SK-N-SH treated with all-trans-retinoic acid at 6 μM for 48 hours (cell line): ENCODE measurements around the gene HHAT.
A peak's percentile ranks its signal among the peaks of the same experiment; 100 is the strongest.

ENCODE experiments used
- ATAC-seq: fragments of 200-7000 bp; cut with Tn5 transposase; 3 replicates; pipeline ENCODE4 v1.9.1; 2020; ENCODE audit warnings: mild to moderate bottlenecking, moderate library complexity
- ARNTL ChIP-seq: fragments of 450-650 bp; formaldehyde crosslinking; IDR thresholded peaks from 2 replicates; pipeline ENCODE4 v1.5.0; 2020; ENCODE audit warnings: low read depth, mild to moderate bottlenecking, moderate library complexity, borderline replicate concordance
- BACH2 ChIP-seq: fragments of 250-450 bp; sonication (Bioruptor Pico); IDR thresholded peaks from 2 replicates; pipeline ENCODE4 v1.9.0; 2021; ENCODE audit warnings: mild to moderate bottlenecking, borderline replicate concordance
- CREB5 ChIP-seq: fragments of 250-450 bp; sonication (Bioruptor Pico); IDR thresholded peaks from 2 replicates; pipeline ENCODE4 v1.5.1; 2020; ENCODE audit warnings: low read depth, mild to moderate bottlenecking, moderate library complexity
- CSDC2 ChIP-seq: fragments of 250-450 bp; sonication (Bioruptor Pico); IDR thresholded peaks from 2 replicates; pipeline ENCODE4 v1.5.0; 2020; ENCODE audit warnings: mild to moderate bottlenecking, moderate library complexity
- CSRNP3 ChIP-seq: fragments of 250-450 bp; sonication (Bioruptor Pico); IDR thresholded peaks from 2 replicates; pipeline ENCODE4 v1.5.1; 2021; ENCODE audit warnings: mild to moderate bottlenecking, moderate library complexity
- ESRRG ChIP-seq: fragments of 250-450 bp; sonication (Bioruptor Pico); IDR thresholded peaks from 2 replicates; pipeline ENCODE4 v1.6.1; 2021; ENCODE audit warnings: mild to moderate bottlenecking
- GLIS3 ChIP-seq: fragments of 250-450 bp; sonication (Bioruptor Pico); IDR thresholded peaks from 2 replicates; pipeline ENCODE4 v1.5.0; 2020; ENCODE audit warnings: mild to moderate bottlenecking, moderate library complexity
- ISL1 ChIP-seq: fragments of 250-450 bp; sonication (Bioruptor Pico); IDR thresholded peaks from 2 replicates; pipeline ENCODE4 v2.1.2; 2022; ENCODE audit warnings: mild to moderate bottlenecking, moderate library complexity
- OSR1 ChIP-seq: fragments of 250-450 bp; sonication (Bioruptor Pico); IDR thresholded peaks from 2 replicates; pipeline ENCODE4 v1.8.0; 2022; ENCODE audit warnings: moderate library complexity, mild to moderate bottlenecking, inconsistent platforms
- POU6F1 ChIP-seq: fragments of 250-450 bp; sonication (Bioruptor Pico); IDR thresholded peaks from 2 replicates; pipeline ENCODE4 v1.8.0; 2021; ENCODE audit warnings: low read depth, mild to moderate bottlenecking, moderate library complexity, borderline replicate concordance
- PPARA ChIP-seq: fragments of 250-450 bp; sonication (Bioruptor Pico); IDR thresholded peaks from 2 replicates; pipeline ENCODE4 v1.5.0; 2020; ENCODE audit warnings: mild to moderate bottlenecking, borderline replicate concordance
- RARB ChIP-seq: fragments of 250-450 bp; sonication (Bioruptor Pico); IDR thresholded peaks from 2 replicates; pipeline ENCODE4 v1.8.0; 2021; ENCODE audit warnings: mild to moderate bottlenecking, moderate library complexity
- SNAI2 ChIP-seq: fragments of 250-450 bp; sonication (Bioruptor Pico); IDR thresholded peaks from 2 replicates; pipeline ENCODE4 v1.5.0; 2020; ENCODE audit warnings: mild to moderate bottlenecking, moderate library complexity
- TCF4 ChIP-seq: fragments of 250-450 bp; sonication (Bioruptor Pico); IDR thresholded peaks from 2 replicates; pipeline ENCODE4 v1.8.0; 2021; ENCODE audit warnings: mild to moderate bottlenecking, moderate library complexity, borderline replicate concordance
- TOX ChIP-seq: fragments of 250-450 bp; sonication (Bioruptor Pico); IDR thresholded peaks from 2 replicates; pipeline ENCODE4 v1.8.0; 2021; ENCODE audit warnings: mild to moderate bottlenecking, moderate library complexity, borderline replicate concordance
- TSHZ2 ChIP-seq: fragments of 250-450 bp; sonication (Bioruptor Pico); IDR thresholded peaks from 2 replicates; pipeline ENCODE4 v1.5.0; 2020; ENCODE audit warnings: mild to moderate bottlenecking, moderate library complexity
- ZC3H10 ChIP-seq: fragments of 250-450 bp; sonication (Bioruptor Pico); IDR thresholded peaks from 2 replicates; pipeline ENCODE4 v1.5.1; 2021; ENCODE audit warnings: mild to moderate bottlenecking, moderate library complexity
- ZFP3 ChIP-seq: fragments of 250-450 bp; sonication (Bioruptor Pico); IDR thresholded peaks from 2 replicates; pipeline ENCODE4 v1.5.0; 2020; ENCODE audit warnings: mild to moderate bottlenecking, moderate library complexity
- ZFP30 ChIP-seq: fragments of 450-650 bp; formaldehyde crosslinking; IDR thresholded peaks from 2 replicates; pipeline ENCODE4 v1.5.0; 2022; ENCODE audit warnings: mild to moderate bottlenecking, moderate library complexity
- ZNF565 ChIP-seq: fragments of 450-650 bp; formaldehyde crosslinking; conservative IDR thresholded peaks from 2 replicates; pipeline ENCODE4 v1.5.0; 2020; ENCODE audit warnings: low read depth, mild to moderate bottlenecking, moderate library complexity
- ZNF70 ChIP-seq: fragments of 450-650 bp; formaldehyde crosslinking; IDR thresholded peaks from 2 replicates; pipeline ENCODE4 v1.5.0; 2020; ENCODE audit warnings: mild to moderate bottlenecking, moderate library complexity
- ZNF8 ChIP-seq: fragments of 450-650 bp; formaldehyde crosslinking; IDR thresholded peaks from 2 replicates; pipeline ENCODE4 v1.5.0; 2020; ENCODE audit warnings: mild to moderate bottlenecking, moderate library complexity
- TF ChIP-seq, protein P1 (sequence below): fragments of 250-450 bp; sonication (Bioruptor Pico); IDR thresholded peaks from 2 replicates; pipeline ENCODE4 v1.8.0; 2020; ENCODE audit warnings: mild to moderate bottlenecking, moderate library complexity, borderline replicate concordance

Gene HHAT

DNA sequence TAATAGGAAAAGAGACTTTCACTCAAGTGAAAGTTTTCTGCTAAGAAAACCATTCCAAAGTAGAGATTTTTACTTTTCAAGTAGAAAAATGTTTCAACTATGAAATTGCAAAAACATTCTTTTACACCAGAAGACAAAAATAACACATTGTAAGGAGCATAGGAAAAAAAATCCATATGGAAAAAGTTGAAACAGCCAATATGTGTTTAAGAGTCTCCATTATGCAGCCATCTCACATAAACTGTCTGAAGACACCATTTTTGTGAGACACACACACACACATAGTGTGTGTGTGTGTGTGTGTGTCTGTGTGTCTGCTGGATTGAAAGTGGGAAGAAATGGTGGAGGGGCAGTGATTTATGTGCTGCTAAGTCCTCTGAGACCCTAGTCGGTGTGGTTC lies 162.1 kb downstream of the HHAT start:
- ATAC-seq: no peak
- TF ChIP-seq ZFP30 (CRISPR knock-in tag): no peak
- no peak for TF ChIP-seq ZNF565 (CRISPR knock-in tag)
- TF ChIP-seq TOX (CRISPR knock-in tag): no peak
- TF ChIP-seq ZNF70: no peak
- TF ChIP-seq OSR1 (CRISPR knock-in tag): no peak
- TF ChIP-seq POU6F1 (CRISPR knock-in tag): no peak
- TF ChIP-seq, protein P1, sequence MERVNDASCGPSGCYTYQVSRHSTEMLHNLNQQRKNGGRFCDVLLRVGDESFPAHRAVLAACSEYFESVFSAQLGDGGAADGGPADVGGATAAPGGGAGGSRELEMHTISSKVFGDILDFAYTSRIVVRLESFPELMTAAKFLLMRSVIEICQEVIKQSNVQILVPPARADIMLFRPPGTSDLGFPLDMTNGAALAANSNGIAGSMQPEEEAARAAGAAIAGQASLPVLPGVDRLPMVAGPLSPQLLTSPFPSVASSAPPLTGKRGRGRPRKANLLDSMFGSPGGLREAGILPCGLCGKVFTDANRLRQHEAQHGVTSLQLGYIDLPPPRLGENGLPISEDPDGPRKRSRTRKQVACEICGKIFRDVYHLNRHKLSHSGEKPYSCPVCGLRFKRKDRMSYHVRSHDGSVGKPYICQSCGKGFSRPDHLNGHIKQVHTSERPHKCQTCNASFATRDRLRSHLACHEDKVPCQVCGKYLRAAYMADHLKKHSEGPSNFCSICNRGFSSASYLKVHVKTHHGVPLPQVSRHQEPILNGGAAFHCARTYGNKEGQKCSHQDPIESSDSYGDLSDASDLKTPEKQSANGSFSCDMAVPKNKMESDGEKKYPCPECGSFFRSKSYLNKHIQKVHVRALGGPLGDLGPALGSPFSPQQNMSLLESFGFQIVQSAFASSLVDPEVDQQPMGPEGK (CRISPR knock-in tag): no peak
- no peak for TF ChIP-seq ESRRG (CRISPR knock-in tag)
- TF ChIP-seq ZNF8 (CRISPR knock-in tag): no peak
- no peak for TF ChIP-seq RARB
- no peak for TF ChIP-seq PPARA (CRISPR knock-in tag)
- no peak for TF ChIP-seq CSRNP3 (CRISPR knock-in tag)
- no peak for TF ChIP-seq ZC3H10 (CRISPR knock-in tag)
- TF ChIP-seq ISL1: no peak
- no peak for TF ChIP-seq CREB5 (CRISPR knock-in tag)
- no peak for TF ChIP-seq SNAI2
- no peak for TF ChIP-seq BACH2 (CRISPR knock-in tag)
- TF ChIP-seq TSHZ2 (CRISPR knock-in tag): no peak
- TF ChIP-seq ZFP3: no peak

DNA sequence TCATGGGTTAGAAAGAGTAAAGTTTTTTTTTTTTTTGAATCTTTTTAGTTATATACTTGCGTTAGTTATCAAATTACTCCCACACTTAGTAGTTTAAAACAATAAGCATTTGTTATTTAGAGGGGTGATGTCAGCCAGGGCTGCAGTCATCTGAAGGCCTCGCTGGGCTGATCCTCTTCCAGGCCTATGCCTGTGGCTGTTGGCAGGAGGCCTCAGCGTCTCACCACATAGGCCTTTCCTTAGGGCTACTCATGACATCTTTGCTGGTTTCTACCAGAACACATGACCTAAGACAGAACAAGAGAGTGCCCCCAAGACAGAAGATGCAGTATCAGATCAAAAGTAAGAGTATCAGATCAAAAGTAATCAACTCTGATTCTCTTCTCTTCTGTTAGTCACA lies 167.4 kb downstream of the HHAT start:
- TF ChIP-seq PPARA (CRISPR knock-in tag) (no peak), SNAI2 (no peak), CSDC2 (no peak), TCF4 (CRISPR knock-in tag) (no peak), GLIS3 (no peak), ZC3H10 (CRISPR knock-in tag) (no peak), POU6F1 (CRISPR knock-in tag) (no peak), TOX (CRISPR knock-in tag) (no peak), CSRNP3 (CRISPR knock-in tag) (no peak), CREB5 (CRISPR knock-in tag) (no peak), ARNTL (CRISPR knock-in tag) (no peak)
- ATAC-seq: peak; percentile 76
